Measurements from ENCODE around the gene PDE3A.

DNA sequence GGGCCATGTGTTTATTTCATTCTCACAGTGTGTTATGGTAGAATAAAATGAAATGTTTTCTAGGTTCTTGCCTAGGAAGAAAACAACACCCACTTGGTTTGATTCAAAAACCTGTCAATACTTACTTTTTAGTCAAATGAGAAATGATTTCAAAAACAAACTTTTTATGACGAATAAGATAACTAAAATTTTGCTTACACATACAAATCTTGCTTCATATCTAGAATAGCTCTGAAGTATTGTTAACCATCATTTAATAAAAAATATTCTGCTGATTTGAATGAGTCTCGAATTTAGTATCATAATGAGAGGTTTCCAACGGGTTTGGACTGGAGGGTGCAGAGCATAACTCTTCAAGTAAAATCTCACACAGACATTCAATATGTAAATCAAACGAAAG, 350.0 kb downstream of the PDE3A start:
- TF ChIP-seq, protein P1, sequence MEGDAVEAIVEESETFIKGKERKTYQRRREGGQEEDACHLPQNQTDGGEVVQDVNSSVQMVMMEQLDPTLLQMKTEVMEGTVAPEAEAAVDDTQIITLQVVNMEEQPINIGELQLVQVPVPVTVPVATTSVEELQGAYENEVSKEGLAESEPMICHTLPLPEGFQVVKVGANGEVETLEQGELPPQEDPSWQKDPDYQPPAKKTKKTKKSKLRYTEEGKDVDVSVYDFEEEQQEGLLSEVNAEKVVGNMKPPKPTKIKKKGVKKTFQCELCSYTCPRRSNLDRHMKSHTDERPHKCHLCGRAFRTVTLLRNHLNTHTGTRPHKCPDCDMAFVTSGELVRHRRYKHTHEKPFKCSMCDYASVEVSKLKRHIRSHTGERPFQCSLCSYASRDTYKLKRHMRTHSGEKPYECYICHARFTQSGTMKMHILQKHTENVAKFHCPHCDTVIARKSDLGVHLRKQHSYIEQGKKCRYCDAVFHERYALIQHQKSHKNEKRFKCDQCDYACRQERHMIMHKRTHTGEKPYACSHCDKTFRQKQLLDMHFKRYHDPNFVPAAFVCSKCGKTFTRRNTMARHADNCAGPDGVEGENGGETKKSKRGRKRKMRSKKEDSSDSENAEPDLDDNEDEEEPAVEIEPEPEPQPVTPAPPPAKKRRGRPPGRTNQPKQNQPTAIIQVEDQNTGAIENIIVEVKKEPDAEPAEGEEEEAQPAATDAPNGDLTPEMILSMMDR (IDR thresholded peaks at IDR 0.05) = no peak
- TF ChIP-seq POLR2A (IDR thresholded peaks at IDR 0.05) = no peak
- no peak for TF ChIP-seq POLR2AphosphoS5 (IDR thresholded peaks at IDR 0.05)

Measured in transverse colon (tissue), 4 donors.